ENCODE results near the gene SETDB1.
"Not testable (repeated sequence)": the region's sequence is repeated elsewhere in the genome, so short reads cannot be mapped to it uniquely, and the experiment has no call there.

The SETDB1 gene

GRCh38 chr1:150926097-150926741 lies at the start of gene SETDB1:
SETDB1 (plus strand) TSS chr1:150926363; CDS start chr1:150927715, 1,352 bp downstream.
- peak; percentile 96 for DNase-seq (ENCODE audit: low spot score)

GRCh38 chr1:150878931-150879330 lies 47.2 kb upstream of the SETDB1 start:
- DNase-seq (ENCODE audit: low spot score) = not testable (repeated sequence)

GRCh38 chr1:150881331-150882070 lies 44.7 kb upstream of the SETDB1 start:
- no peak for DNase-seq (ENCODE audit: low spot score)

GRCh38 chr1:150883121-150883520 lies 43.0 kb upstream of the SETDB1 start:
- not testable (repeated sequence) for DNase-seq (ENCODE audit: low spot score)

- no peak for DNase-seq (ENCODE audit: low spot score)
Measured at GRCh38 chr1:150887018-150887417, 39.1 kb upstream of the SETDB1 start, which contains the start of gene CTXND2. CTXND2 (plus strand) TSS chr1:150887136; CDS start chr1:150912315, 25,179 bp downstream.

- no peak for DNase-seq (ENCODE audit: low spot score)
Measured at GRCh38 chr1:150888727-150889126, 37.4 kb upstream of the SETDB1 start.

GRCh38 chr1:150890033-150890416 lies 36.1 kb upstream of the SETDB1 start:
- DNase-seq (ENCODE audit: low spot score) = peak; percentile 10

GRCh38 chr1:150893336-150893913 lies 32.7 kb upstream of the SETDB1 start:
- no peak for DNase-seq (ENCODE audit: low spot score)

- DNase-seq (ENCODE audit: low spot score) = no peak
Measured at GRCh38 chr1:150895618-150896017, 30.5 kb upstream of the SETDB1 start.

GRCh38 chr1:150899795-150900194 lies 26.4 kb upstream of the SETDB1 start:
- DNase-seq (ENCODE audit: low spot score) = not testable (repeated sequence)

- no peak for DNase-seq (ENCODE audit: low spot score)
Measured at GRCh38 chr1:150902346-150902745, 23.8 kb upstream of the SETDB1 start.

GRCh38 chr1:150902751-150903150 lies 23.4 kb upstream of the SETDB1 start:
- DNase-seq (ENCODE audit: low spot score) = no peak

- no peak for DNase-seq (ENCODE audit: low spot score)
Measured at GRCh38 chr1:150905301-150905700, 20.9 kb upstream of the SETDB1 start.

GRCh38 chr1:150906329-150906728 lies 19.8 kb upstream of the SETDB1 start:
- DNase-seq (ENCODE audit: low spot score) = no peak

- DNase-seq (ENCODE audit: low spot score) = no peak
Measured at GRCh38 chr1:150906813-150907212, 19.4 kb upstream of the SETDB1 start.

GRCh38 chr1:150909585-150910180 lies 16.5 kb upstream of the SETDB1 start:
- no peak for DNase-seq (ENCODE audit: low spot score)

- DNase-seq (ENCODE audit: low spot score) = no peak
Measured at GRCh38 chr1:150912623-150913022, 13.5 kb upstream of the SETDB1 start.

- DNase-seq (ENCODE audit: low spot score) = no peak
Measured at GRCh38 chr1:150917387-150917786, 8.8 kb upstream of the SETDB1 start.

GRCh38 chr1:150922519-150922975 lies 3.6 kb upstream of the SETDB1 start:
- peak; percentile 88 for DNase-seq (ENCODE audit: low spot score)

GRCh38 chr1:150925080-150925479 lies 1.1 kb upstream of the SETDB1 start:
- no peak for DNase-seq (ENCODE audit: low spot score)

- no peak for DNase-seq (ENCODE audit: low spot score)
Measured at GRCh38 chr1:150927624-150928023, 1.5 kb downstream of the SETDB1 start.

GRCh38 chr1:150928286-150928685 lies 2.1 kb downstream of the SETDB1 start:
- DNase-seq (ENCODE audit: low spot score) = no peak

GRCh38 chr1:150928775-150929174 lies 2.6 kb downstream of the SETDB1 start:
- not testable (repeated sequence) for DNase-seq (ENCODE audit: low spot score)
